MM.1S (cell line): ENCODE results near the gene GTF2F2.

ENCODE experiments used
- DNase-seq: peaks from one replicate; pipeline ENCODE4 v3.0.0-alpha.2; 2015
- H2AFZ ChIP-seq: fragments of 300-600 bp; sonication (generic); 2 replicates; pipeline ENCODE4 v1.6.0; 2016; ENCODE audit warnings: antibody characterized with exemption, low read length
- H3F3A ChIP-seq: fragments of 300-600 bp; sonication (generic); 2 replicates; pipeline ENCODE4 v1.6.1; 2016; ENCODE audit warnings: mild to moderate bottlenecking, antibody characterized with exemption, low read length, moderate library complexity, mixed read lengths; ENCODE audit not compliant: insufficient read depth
- H3K27ac ChIP-seq: fragments of 300-600 bp; sonication (generic); 2 replicates; pipeline ENCODE4 v1.5.1; 2016; ENCODE audit warnings: mild to moderate bottlenecking, low read length
- H3K27me3 ChIP-seq: fragments of 300-600 bp; sonication (generic); replicated peaks from 2 replicates; pipeline ENCODE4 v1.6.0; 2016; ENCODE audit warnings: low read length; ENCODE audit not compliant: insufficient read depth
- H3K36me3 ChIP-seq: fragments of 300-600 bp; sonication (generic); replicated peaks from 2 replicates; pipeline ENCODE4 v1.6.1; 2016; ENCODE audit warnings: mild to moderate bottlenecking, low read length, mixed read lengths; ENCODE audit not compliant: insufficient read depth
- H3K4me1 ChIP-seq: fragments of 300-600 bp; sonication (generic); 2 replicates; pipeline ENCODE4 v1.6.1; 2016; ENCODE audit warnings: low read length, mixed read lengths
- H3K4me2 ChIP-seq: fragments of 300-600 bp; sonication (generic); 2 replicates; pipeline ENCODE4 v1.6.0; 2016; ENCODE audit warnings: low read depth, low read length
- H3K4me3 ChIP-seq: fragments of 300-600 bp; sonication (generic); 2 replicates; pipeline ENCODE4 v1.5.1; 2016; ENCODE audit warnings: low read length, mixed read lengths
- H3K79me2 ChIP-seq: fragments of 300-600 bp; sonication (generic); 2 replicates; pipeline ENCODE4 v1.6.1; 2016; ENCODE audit warnings: mixed run types, low read length, mixed read lengths
- H3K9ac ChIP-seq: fragments of 300-600 bp; sonication (generic); 2 replicates; pipeline ENCODE4 v1.6.1; 2016; ENCODE audit warnings: low read length, mixed read lengths
- H3K9me2 ChIP-seq: fragments of 300-600 bp; sonication (generic); replicated peaks from 2 replicates; pipeline ENCODE4 v1.6.1; 2016; ENCODE audit warnings: mild to moderate bottlenecking, low read length, mixed read lengths; ENCODE audit not compliant: insufficient read depth
- H3K9me3 ChIP-seq: fragments of 300-600 bp; sonication (generic); replicated peaks from 2 replicates; pipeline ENCODE4 v1.6.1; 2016; ENCODE audit warnings: mild to moderate bottlenecking, low read length, mixed read lengths; ENCODE audit not compliant: insufficient read depth
- H4K20me1 ChIP-seq: fragments of 300-600 bp; sonication (generic); 2 replicates; pipeline ENCODE4 v1.6.1; 2016; ENCODE audit warnings: mild to moderate bottlenecking, low read length, moderate library complexity, mixed read lengths; ENCODE audit not compliant: insufficient read depth
- CTCF ChIP-seq: fragments of 300-600 bp; sonication (generic); IDR thresholded peaks from 2 replicates; pipeline ENCODE4 v1.5.1; 2016; ENCODE audit warnings: antibody characterized with exemption, low read length, mixed read lengths
- EZH2 ChIP-seq: fragments of 300-600 bp; sonication (generic); optimal IDR thresholded peaks from 2 replicates; pipeline ENCODE3; 2017; ENCODE audit warnings: low read depth, mild to moderate bottlenecking, antibody characterized with exemption, low read length, mixed read lengths
- EZH2phosphoT487 ChIP-seq: fragments of 300-600 bp; sonication (generic); IDR thresholded peaks from 2 replicates; pipeline ENCODE4 v1.6.1; 2018; ENCODE audit warnings: antibody characterized with exemption, low read length

Gene GTF2F2

DNA sequence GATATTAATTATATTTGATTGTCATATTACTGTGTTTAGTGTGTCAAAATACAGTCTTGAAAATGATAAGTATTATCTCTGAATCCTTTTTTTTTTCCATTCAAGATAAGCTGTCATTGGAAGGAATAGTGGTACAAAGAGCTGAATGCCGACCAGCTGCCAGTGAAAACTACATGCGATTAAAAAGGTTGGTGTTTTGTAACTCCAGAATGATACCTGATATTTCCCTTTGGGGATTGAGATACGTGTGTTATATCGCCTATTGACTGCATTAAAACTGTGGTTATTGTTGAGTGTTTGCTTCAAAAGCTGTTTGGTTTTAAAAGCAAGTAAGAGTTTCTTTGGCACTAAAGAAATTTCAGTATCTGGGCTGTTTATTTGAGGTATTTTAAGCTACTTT lies 87.0 kb downstream of the GTF2F2 start:
- H3F3A ChIP-seq = peaks cover 10% of the 10 kb centered on the region
- no peaks in the 10 kb centered on the region for H3K9me2 ChIP-seq
- no peak overlapping the region for H3K27ac ChIP-seq
- no peaks in the 10 kb centered on the region; the same call in 1 of the 2 replicates for H3K79me2 ChIP-seq
- no peak overlapping the region for H3K9ac ChIP-seq
- no peaks in the 10 kb centered on the region for H3K9me3 ChIP-seq
- DNase-seq = no peak
- H3K4me3 ChIP-seq = no peak overlapping the region
- H2AFZ ChIP-seq = no peak overlapping the region
- no peaks in the 10 kb centered on the region for H3K27me3 ChIP-seq
- no peaks in the 10 kb centered on the region for H3K36me3 ChIP-seq
- no peaks in the 10 kb centered on the region for H4K20me1 ChIP-seq
- H3K4me1 ChIP-seq = peaks cover 13% of the 10 kb centered on the region
- TF ChIP-seq CTCF (no peak), EZH2 (no peak), EZH2phosphoT487 (no peak)
- no peak overlapping the region for H3K4me2 ChIP-seq

GRCh38 chr13:45208132-45208531 lies 87.8 kb downstream of the GTF2F2 start:
- H3K4me1 ChIP-seq = peaks cover 13% of the 10 kb centered on the region
- peaks cover 7% of the 10 kb centered on the region for H3F3A ChIP-seq

DNA sequence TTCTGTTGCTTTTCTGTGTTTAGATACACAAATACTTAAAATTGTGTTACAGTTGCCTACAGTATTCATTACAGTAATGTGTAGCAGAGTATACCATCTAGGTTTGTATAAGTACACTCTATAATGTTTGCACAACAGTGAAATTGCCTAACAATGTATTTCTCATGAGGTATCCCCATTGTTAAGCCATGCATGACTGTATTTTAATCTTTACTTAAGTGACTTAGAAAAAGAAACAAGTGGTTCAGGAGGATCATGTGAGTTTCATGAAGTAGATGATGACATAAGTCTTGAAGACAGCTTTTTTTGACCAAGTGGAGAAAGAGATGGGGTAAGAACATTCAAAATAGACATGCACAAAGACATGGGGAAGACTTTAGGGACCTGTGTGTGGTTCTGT lies 88.9 kb downstream of the GTF2F2 start:
- no peaks in the 10 kb centered on the region for H3K9me2 ChIP-seq
- peaks cover 13% of the 10 kb centered on the region for H3K4me1 ChIP-seq
- no peak overlapping the region for H3K27ac ChIP-seq
- TF ChIP-seq EZH2phosphoT487 (no peak), EZH2 (no peak), CTCF (no peak)
- H3F3A ChIP-seq = no peaks in the 10 kb centered on the region
- no peaks in the 10 kb centered on the region; the same call in 1 of the 2 replicates for H3K79me2 ChIP-seq
- no peaks in the 10 kb centered on the region for H4K20me1 ChIP-seq
- no peaks in the 10 kb centered on the region for H3K36me3 ChIP-seq
- no peaks in the 10 kb centered on the region for H3K27me3 ChIP-seq
- no peak for DNase-seq
- H3K4me2 ChIP-seq = no peak overlapping the region
- no peak overlapping the region for H3K4me3 ChIP-seq
- H3K9ac ChIP-seq = no peak overlapping the region
- H3K9me3 ChIP-seq = no peaks in the 10 kb centered on the region
- no peak overlapping the region for H2AFZ ChIP-seq

More at GRCh38 chr13:45208132-45208531, 87.8 kb downstream of the GTF2F2 start:
- DNase-seq = no peak
- no peak overlapping the region for H3K4me2 ChIP-seq
- H3K27ac ChIP-seq = no peak overlapping the region
- no peak overlapping the region for H3K9ac ChIP-seq
- no peaks in the 10 kb centered on the region for H3K27me3 ChIP-seq
- H2AFZ ChIP-seq = no peak overlapping the region
- no peaks in the 10 kb centered on the region for H4K20me1 ChIP-seq
- no peak overlapping the region for H3K4me3 ChIP-seq
- no peaks in the 10 kb centered on the region for H3K9me2 ChIP-seq
- TF ChIP-seq EZH2 (no peak), EZH2phosphoT487 (no peak), CTCF (no peak)
- no peaks in the 10 kb centered on the region for H3K9me3 ChIP-seq
- no peaks in the 10 kb centered on the region; the same call in 1 of the 2 replicates for H3K79me2 ChIP-seq
- no peaks in the 10 kb centered on the region for H3K36me3 ChIP-seq
